ENCODE data around the gene CLDN24.

- no peak for TF ChIP-seq CTCF (IDR thresholded peaks at IDR 0.05)
- TF ChIP-seq POLR2A (IDR thresholded peaks at IDR 0.05), result no peak
Observed at GRCh38 chr4:183356931-183357675, 34.9 kb upstream of the CLDN24 start.

Measured in testis (tissue), 2 donors.